Rectal smooth muscle tissue (tissue), 1 donor: ENCODE measurements around the gene AGPAT3.

Source experiments
- H3K27ac ChIP-seq: one replicate; pipeline ENCODE4 v1.7.0; 2013; ENCODE audit warnings: low read depth, low read length, inconsistent platforms
- H3K27me3 ChIP-seq: one replicate; pipeline ENCODE4 v1.7.0; 2013; ENCODE audit warnings: low read length; ENCODE audit not compliant: control insufficient read depth, insufficient read depth
- H3K36me3 ChIP-seq: one replicate; pipeline ENCODE4 v1.7.0; 2013; ENCODE audit warnings: low read length; ENCODE audit not compliant: control insufficient read depth, insufficient read depth
- H3K4me1 ChIP-seq: one replicate; pipeline ENCODE4 v1.7.0; 2013; ENCODE audit warnings: low read length; ENCODE audit not compliant: control insufficient read depth, insufficient read depth
- H3K4me3 ChIP-seq: one replicate; pipeline ENCODE4 v1.7.0; 2013; ENCODE audit warnings: low read length
- H3K9ac ChIP-seq: one replicate; pipeline ENCODE4 v1.7.0; 2013; ENCODE audit warnings: low read length

Gene AGPAT3

GRCh38 chr21:43959231-43960116 is 94.5 kb downstream of the AGPAT3 start:
- no peak overlapping the region for H3K9ac ChIP-seq
- peak overlapping the region; percentile 10 for H3K27ac ChIP-seq
- peaks cover 4% of the 10 kb centered on the region for H3K36me3 ChIP-seq
- no peak overlapping the region for H3K4me3 ChIP-seq
- H3K27me3 ChIP-seq, result no peaks in the 10 kb centered on the region
- H3K4me1 ChIP-seq, result no peaks in the 10 kb centered on the region

DNA sequence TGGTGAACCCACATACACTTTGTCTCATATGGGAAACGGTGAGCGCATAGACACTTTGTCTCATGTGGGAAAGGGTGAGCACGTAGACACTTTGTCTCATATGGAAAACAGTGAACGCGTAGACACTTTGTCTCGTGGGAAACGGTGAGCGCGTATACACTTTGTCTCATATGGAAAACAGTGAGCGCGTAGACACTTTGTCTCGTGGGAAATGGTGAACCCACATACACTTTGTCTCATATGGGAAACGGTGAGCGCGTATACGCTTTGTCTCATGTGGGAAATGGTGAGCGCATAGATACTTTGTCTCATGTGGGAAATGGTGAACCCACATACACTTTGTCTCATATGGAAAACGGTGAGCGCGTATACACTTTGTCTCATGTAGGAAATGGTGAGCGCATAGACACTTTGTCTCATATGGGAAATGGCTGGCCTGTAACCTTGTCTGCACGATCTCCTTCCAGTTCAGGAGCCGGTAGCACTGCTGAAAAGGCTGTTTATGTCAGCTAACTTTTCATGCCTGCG is 96.4 kb downstream of the AGPAT3 start:
- no peaks in the 10 kb centered on the region for H3K27me3 ChIP-seq
- no peak overlapping the region for H3K27ac ChIP-seq
- no peak overlapping the region for H3K9ac ChIP-seq
- H3K36me3 ChIP-seq, result peaks cover 6% of the 10 kb centered on the region
- H3K4me1 ChIP-seq, result no peaks in the 10 kb centered on the region
- no peak overlapping the region for H3K4me3 ChIP-seq

DNA sequence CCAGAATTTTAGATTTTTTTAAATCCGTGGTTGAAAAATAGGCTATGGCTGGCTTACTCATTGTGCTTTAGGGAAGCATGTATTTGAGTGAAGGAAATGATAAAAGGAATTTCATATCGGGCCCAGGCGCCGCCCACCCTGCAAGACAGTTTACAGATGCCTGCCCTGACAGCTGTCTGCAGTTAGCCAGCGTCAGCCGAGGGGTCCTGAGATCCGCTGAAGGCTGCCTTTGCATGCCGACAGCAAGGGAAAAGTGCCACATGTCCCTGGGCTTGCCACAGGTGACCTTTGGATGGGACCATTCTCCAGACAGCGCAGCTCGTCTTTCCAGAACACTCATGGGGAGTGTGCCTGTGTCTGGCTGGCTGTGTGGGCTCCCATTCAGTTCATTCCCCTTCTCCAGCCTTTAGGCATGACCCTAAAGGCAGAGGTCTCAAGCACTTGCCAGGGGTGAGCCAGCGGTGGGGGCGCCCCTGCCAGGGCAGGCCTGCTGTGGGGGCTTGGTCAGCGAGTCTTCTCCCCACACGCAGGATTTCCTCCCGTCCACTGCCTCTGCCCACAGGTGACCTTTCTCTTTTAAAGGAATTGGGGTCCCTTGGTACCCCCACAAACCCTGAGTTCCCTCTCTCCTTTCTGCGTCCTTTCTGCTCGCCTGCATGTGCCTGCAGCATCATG is 101.0 kb downstream of the AGPAT3 start:
- no peaks in the 10 kb centered on the region for H3K27me3 ChIP-seq
- no peaks in the 10 kb centered on the region for H3K4me1 ChIP-seq
- no peak overlapping the region for H3K27ac ChIP-seq
- peaks cover 16% of the 10 kb centered on the region for H3K36me3 ChIP-seq
- no peak overlapping the region for H3K9ac ChIP-seq
- no peak overlapping the region for H3K4me3 ChIP-seq

- no peaks in the 10 kb centered on the region for H3K4me1 ChIP-seq
- H3K27me3 ChIP-seq, result no peaks in the 10 kb centered on the region
- no peak overlapping the region for H3K4me3 ChIP-seq
- H3K9ac ChIP-seq, result no peak overlapping the region
- H3K27ac ChIP-seq, result no peak overlapping the region
- H3K36me3 ChIP-seq, result peaks cover 23% of the 10 kb centered on the region
These were observed 102.0 kb downstream of the AGPAT3 start for GRCh38 chr21:43966946-43967512.

GRCh38 chr21:43967981-43968380 is 103.0 kb downstream of the AGPAT3 start:
- Histone ChIP-seq H3K9ac (no peak overlapping the region), H3K27me3 (no peaks in the 10 kb centered on the region), H3K27ac (no peak overlapping the region), H3K4me1 (no peaks in the 10 kb centered on the region), H3K36me3 (peaks cover 23% of the 10 kb centered on the region), H3K4me3 (no peak overlapping the region)

DNA sequence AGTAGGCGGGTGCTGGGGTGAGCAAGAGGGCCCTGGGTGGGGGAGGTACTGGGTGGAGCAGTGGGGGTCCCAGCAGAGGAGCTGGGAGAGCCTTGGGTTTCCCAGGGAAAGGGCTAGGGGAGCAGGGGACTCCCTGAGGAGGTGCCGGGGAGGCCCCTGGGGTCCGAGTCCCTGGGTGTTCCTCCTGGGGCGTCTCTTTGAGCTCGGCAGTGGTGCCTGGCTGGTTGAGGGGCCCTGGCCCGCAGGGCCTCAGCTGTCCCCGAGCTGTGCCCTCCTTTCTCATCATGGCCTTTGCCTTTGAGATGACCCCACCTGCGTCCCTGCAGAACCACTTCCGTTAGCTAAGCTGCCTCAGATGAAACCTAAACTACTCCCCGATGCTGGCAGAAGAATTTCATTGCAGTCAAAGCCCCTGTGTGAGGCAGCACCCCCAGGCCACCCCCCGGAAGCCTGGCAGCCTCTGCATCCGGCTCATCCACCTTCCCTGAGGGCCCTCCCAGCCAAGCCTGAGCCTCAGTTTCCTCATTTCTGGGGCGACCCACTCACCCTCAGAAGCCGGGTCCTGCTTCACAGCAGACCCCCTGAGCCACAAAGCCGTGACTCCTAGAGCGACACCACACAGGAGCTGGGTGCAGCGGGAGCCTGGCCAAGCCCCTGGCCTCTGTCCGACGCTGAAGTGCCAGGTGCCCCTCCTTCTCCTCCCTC is 103.5 kb downstream of the AGPAT3 start:
- H3K4me3 ChIP-seq, result no peak overlapping the region
- H3K27me3 ChIP-seq, result no peaks in the 10 kb centered on the region
- H3K9ac ChIP-seq, result no peak overlapping the region
- no peak overlapping the region for H3K27ac ChIP-seq
- no peaks in the 10 kb centered on the region for H3K4me1 ChIP-seq
- peaks cover 25% of the 10 kb centered on the region for H3K36me3 ChIP-seq

- Histone ChIP-seq H3K4me1 (no peaks in the 10 kb centered on the region), H3K9ac (no peak overlapping the region), H3K27ac (no peak overlapping the region), H3K36me3 (peaks cover 25% of the 10 kb centered on the region), H3K27me3 (no peaks in the 10 kb centered on the region), H3K4me3 (no peak overlapping the region)
These were observed 104.1 kb downstream of the AGPAT3 start for GRCh38 chr21:43969115-43969444.

DNA sequence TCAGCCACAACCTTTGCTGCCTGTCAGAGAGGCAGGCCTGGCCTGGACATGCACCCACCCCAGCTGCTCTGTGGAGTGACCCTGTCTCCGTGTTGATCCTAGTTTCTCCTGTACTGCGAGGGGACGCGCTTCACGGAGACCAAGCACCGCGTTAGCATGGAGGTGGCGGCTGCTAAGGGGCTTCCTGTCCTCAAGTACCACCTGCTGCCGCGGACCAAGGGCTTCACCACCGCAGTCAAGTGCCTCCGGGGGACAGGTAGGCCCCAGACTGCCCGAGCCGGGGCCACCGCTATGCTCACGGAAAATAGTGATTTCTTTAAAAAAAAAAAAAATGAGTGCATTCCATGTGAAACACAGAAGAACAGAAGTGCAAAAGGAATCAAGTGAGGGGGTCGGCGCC is 105.5 kb downstream of the AGPAT3 start:
- Histone ChIP-seq H3K36me3 (peaks cover 25% of the 10 kb centered on the region), H3K27me3 (no peaks in the 10 kb centered on the region), H3K27ac (no peak overlapping the region), H3K9ac (no peak overlapping the region), H3K4me3 (no peak overlapping the region), H3K4me1 (no peaks in the 10 kb centered on the region)

DNA sequence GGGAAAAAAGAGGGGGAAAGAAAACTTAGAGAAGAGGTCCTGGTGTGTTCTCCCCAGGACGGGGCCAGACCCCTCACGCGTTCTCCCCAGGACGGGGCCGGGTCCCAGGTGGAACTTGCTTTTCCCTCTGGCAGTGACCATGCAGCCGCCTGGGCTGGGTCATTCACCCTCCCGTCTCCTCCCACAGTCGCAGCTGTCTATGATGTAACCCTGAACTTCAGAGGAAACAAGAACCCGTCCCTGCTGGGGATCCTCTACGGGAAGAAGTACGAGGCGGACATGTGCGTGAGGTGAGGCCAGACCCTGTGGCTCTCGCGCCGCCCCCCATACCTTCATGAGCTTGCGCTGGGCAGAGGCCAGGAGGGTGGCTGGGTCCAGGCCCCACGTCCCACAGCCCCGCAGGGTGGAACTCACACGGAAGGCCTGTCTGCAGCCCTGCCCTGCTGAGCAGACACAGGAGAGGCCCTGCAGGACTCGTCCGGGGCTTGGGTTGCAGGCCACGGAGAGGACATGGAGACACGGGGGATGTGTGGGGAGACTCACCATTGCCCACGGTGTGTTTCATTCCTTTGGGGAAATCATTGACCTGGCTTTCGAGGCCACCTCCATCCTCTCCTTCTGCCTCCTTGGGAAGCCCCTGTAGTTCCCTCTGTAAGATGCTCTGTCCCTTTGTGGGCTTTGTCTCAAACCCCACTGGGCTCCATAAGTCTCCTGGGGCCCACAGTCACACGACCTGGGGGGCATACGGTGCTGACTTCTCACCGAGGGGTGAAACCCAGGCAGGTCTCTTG is 106.4 kb downstream of the AGPAT3 start:
- Histone ChIP-seq H3K4me1 (no peaks in the 10 kb centered on the region), H3K27me3 (no peaks in the 10 kb centered on the region), H3K4me3 (no peak overlapping the region), H3K9ac (no peak overlapping the region), H3K36me3 (peaks cover 24% of the 10 kb centered on the region), H3K27ac (no peak overlapping the region)

DNA sequence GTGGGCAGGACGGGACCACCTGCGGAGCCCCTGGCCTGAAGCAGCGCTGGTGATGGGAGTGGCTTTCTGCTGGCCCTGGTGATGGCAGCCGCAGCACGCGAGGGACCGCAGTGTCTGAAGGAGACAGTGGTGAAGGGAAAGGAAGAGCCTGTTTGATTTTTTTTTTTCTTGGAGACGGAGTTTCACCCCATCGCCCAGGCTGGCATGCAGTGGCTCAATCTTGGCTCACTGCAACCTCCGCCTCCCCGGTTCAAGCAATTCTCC is 106.9 kb downstream of the AGPAT3 start:
- H3K4me3 ChIP-seq, result no peak overlapping the region
- H3K9ac ChIP-seq, result no peak overlapping the region
- H3K4me1 ChIP-seq, result no peaks in the 10 kb centered on the region
- peaks cover 22% of the 10 kb centered on the region for H3K36me3 ChIP-seq
- no peaks in the 10 kb centered on the region for H3K27me3 ChIP-seq
- H3K27ac ChIP-seq, result no peak overlapping the region

DNA sequence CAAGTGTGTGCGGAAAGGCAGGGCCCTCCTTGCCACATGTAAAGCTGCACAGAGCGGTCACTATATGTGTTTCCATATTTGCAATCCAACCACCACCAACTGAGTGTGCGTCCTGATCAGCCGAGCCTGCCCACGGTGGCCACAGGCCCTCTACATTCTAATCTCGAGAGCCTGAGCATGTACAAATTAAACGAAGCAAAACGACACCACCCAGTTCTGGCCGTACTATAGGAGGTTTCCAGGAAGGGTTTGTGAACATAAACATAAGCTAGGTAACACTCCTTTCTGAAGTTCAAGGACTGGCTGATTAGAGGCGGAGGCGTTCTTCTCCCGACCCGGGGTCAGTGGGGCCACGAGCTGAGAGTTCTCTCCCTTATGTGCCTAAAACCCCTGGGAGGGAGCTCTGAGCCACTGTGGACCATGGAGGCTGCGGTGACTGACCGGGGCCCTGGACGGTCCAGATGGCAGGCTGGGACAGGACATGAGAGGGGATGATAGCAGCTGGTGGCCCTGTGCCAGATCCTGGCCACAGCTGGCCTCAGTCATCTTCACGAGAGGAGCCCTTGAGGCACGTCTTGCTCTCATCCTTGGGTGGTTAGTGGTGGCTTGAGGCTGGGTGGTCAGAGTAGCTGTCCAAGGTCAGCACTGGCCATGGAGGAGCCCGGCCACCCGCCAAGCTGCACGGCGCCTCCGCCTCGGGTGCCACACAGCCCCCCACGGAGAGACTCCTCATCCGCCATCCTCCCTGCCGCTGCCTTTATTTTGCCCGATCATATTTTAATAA is 108.0 kb downstream of the AGPAT3 start:
- peaks cover 21% of the 10 kb centered on the region for H3K36me3 ChIP-seq

More for the DNA sequence above, 108.0 kb downstream of the AGPAT3 start:
- Histone ChIP-seq H3K27me3 (no peaks in the 10 kb centered on the region), H3K4me3 (no peak overlapping the region), H3K9ac (no peak overlapping the region), H3K27ac (no peak overlapping the region), H3K4me1 (no peaks in the 10 kb centered on the region)
